ENCODE data around the gene C11orf68.
"Not testable (repeated sequence)": the region's sequence is repeated elsewhere in the genome, so short reads cannot be mapped to it uniquely, and the experiment has no call there.

C11orf68 gene

GRCh38 chr11:65918211-65919140 lies at the start of gene C11orf68:
TSS of gene C11orf68 (minus strand) at chr11:65919062. CDS start at chr11:65919031, 31 bp downstream.
- in situ Hi-C loops (cut with MboI; ENCODE audit: low sequenced_read_pairs): no loop called here

GRCh38 chr11:65967329-65967934 lies 48.6 kb upstream of the C11orf68 start:
- in situ Hi-C loops (cut with MboI; ENCODE audit: low sequenced_read_pairs): no loop called here

- in situ Hi-C loops (cut with MboI; ENCODE audit: low sequenced_read_pairs): no loop called here
These were observed 47.3 kb upstream of the C11orf68 start for GRCh38 chr11:65965986-65966762.

GRCh38 chr11:65964906-65965305 lies 46.0 kb upstream of the C11orf68 start:
- in situ Hi-C loops (cut with MboI; ENCODE audit: low sequenced_read_pairs): no loop called here

- in situ Hi-C loops (cut with MboI; ENCODE audit: low sequenced_read_pairs): no loop called here
These were observed 43.3 kb upstream of the C11orf68 start for GRCh38 chr11:65962141-65962564.

- in situ Hi-C loops (cut with MboI; ENCODE audit: low sequenced_read_pairs): no loop called here
These were observed 42.6 kb upstream of the C11orf68 start, which contains the start of gene SART1 for GRCh38 chr11:65961267-65962140. TSS of gene SART1 (plus strand) at chr11:65961734. CDS start at chr11:65961781, 47 bp downstream.

GRCh38 chr11:65960824-65961266 lies 42.0 kb upstream of the C11orf68 start:
- in situ Hi-C loops (cut with MboI; ENCODE audit: low sequenced_read_pairs): no loop called here

- in situ Hi-C loops (cut with MboI; ENCODE audit: low sequenced_read_pairs): no loop called here
These were observed 40.0 kb upstream of the C11orf68 start for GRCh38 chr11:65958774-65959420.

GRCh38 chr11:65958291-65958690 lies 39.4 kb upstream of the C11orf68 start:
- in situ Hi-C loops (cut with MboI; ENCODE audit: low sequenced_read_pairs): no loop called here

- in situ Hi-C loops (cut with MboI; ENCODE audit: low sequenced_read_pairs): no loop called here
These were observed 35.9 kb upstream of the C11orf68 start for GRCh38 chr11:65954771-65955170.

GRCh38 chr11:65953471-65953870 lies 34.6 kb upstream of the C11orf68 start:
- in situ Hi-C loops (cut with MboI; ENCODE audit: low sequenced_read_pairs): no loop called here

- in situ Hi-C loops (cut with MboI; ENCODE audit: low sequenced_read_pairs): no loop called here
These were observed 33.2 kb upstream of the C11orf68 start for GRCh38 chr11:65952052-65952521.

- in situ Hi-C loops (cut with MboI; ENCODE audit: low sequenced_read_pairs): not testable (repeated sequence)
These were observed 32.8 kb upstream of the C11orf68 start for GRCh38 chr11:65951641-65952040.

- in situ Hi-C loops (cut with MboI; ENCODE audit: low sequenced_read_pairs): not testable (repeated sequence)
These were observed 31.8 kb upstream of the C11orf68 start for GRCh38 chr11:65950711-65951110.

- in situ Hi-C loops (cut with MboI; ENCODE audit: low sequenced_read_pairs): no loop called here
These were observed 28.8 kb upstream of the C11orf68 start for GRCh38 chr11:65947603-65948125.

- in situ Hi-C loops (cut with MboI; ENCODE audit: low sequenced_read_pairs): no loop called here
These were observed 28.3 kb upstream of the C11orf68 start for GRCh38 chr11:65947133-65947532.

- in situ Hi-C loops (cut with MboI; ENCODE audit: low sequenced_read_pairs): no loop called here
These were observed 27.8 kb upstream of the C11orf68 start for GRCh38 chr11:65946655-65947054.

- in situ Hi-C loops (cut with MboI; ENCODE audit: low sequenced_read_pairs): no loop called here
These were observed 27.2 kb upstream of the C11orf68 start for GRCh38 chr11:65945941-65946558.

- in situ Hi-C loops (cut with MboI; ENCODE audit: low sequenced_read_pairs): no loop called here
These were observed 26.6 kb upstream of the C11orf68 start, which contains the start of gene TSGA10IP for GRCh38 chr11:65945430-65945911. TSS of gene TSGA10IP (plus strand) at chr11:65945480. CDS start at chr11:65945676, 196 bp downstream.

All from HL-60/S4 (cell line).